CD14-positive monocyte (primary cell): ENCODE data around the gene SMIM33. TPM values are rescaled to one million over a fixed set of nuclear protein-coding genes. Genes with fewer than 3 reads are reported as not detected.

Source experiments
- DNase-seq, 3 donors: peaks; one replicate each; pipeline ENCODE4 v3.0.0-alpha.2; 2011 to 2022
- H2AFZ ChIP-seq: 2 replicates; pipeline ENCODE4 v1.6.0; 2012; ENCODE audit warnings: mild to moderate bottlenecking, low read depth, low read length, inconsistent platforms; ENCODE audit not compliant: insufficient read depth, poor library complexity, severe bottlenecking
- H3K27ac ChIP-seq, 2 donors: 1 replicate in 1 of 2; 2 replicates in 1 of 2; pipeline ENCODE4 v1.5.1; 2012 to 2013; ENCODE audit warnings: low read length in 2 of 2, control low read depth in 1 of 2, inconsistent platforms in 1 of 2, low read depth in 1 of 2, mild to moderate bottlenecking in 1 of 2
- H3K27me3 ChIP-seq, 2 donors: one replicate each; pipeline versions ENCODE4 v1.6.0 to v1.6.1; 2011 to 2013; ENCODE audit warnings: low read length in 2 of 2; ENCODE audit not compliant: control insufficient read depth in 2 of 2, insufficient read depth in 2 of 2
- H3K36me3 ChIP-seq, 2 donors: replicated peaks in 1 of 2; 1 replicate in 1 of 2; 2 replicates in 1 of 2; pipeline versions ENCODE4 v1.5.1 to v1.6.1; 2012 to 2013; ENCODE audit warnings: low read length in 2 of 2, control low read depth in 1 of 2, inconsistent platforms in 1 of 2, mild to moderate bottlenecking in 1 of 2; ENCODE audit not compliant: insufficient read depth in 2 of 2, control insufficient read depth in 1 of 2
- H3K4me1 ChIP-seq, 2 donors: 1 replicate in 1 of 2; 2 replicates in 1 of 2; pipeline versions ENCODE4 v1.5.1 to v1.6.1; 2012 to 2013; ENCODE audit warnings: low read length in 2 of 2, control low read depth in 1 of 2, inconsistent platforms in 1 of 2, mild to moderate bottlenecking in 1 of 2, moderate library complexity in 1 of 2; ENCODE audit not compliant: insufficient read depth in 2 of 2, control insufficient read depth in 1 of 2
- H3K4me2 ChIP-seq: replicated peaks from 2 replicates; pipeline ENCODE3; 2012; ENCODE audit warnings: low read length, moderate library complexity, mild to moderate bottlenecking; ENCODE audit not compliant: poor library complexity, severe bottlenecking; ENCODE audit errors: extremely low read depth
- H3K4me3 ChIP-seq, 3 experiments: fragments of 200-600 bp in 1 of 3; sonication (generic) in 1 of 3; replicated peaks in 1 of 3; 1 replicate in 2 of 3; 2 replicates in 1 of 3; pipeline ENCODE4 v1.5.1; 2011 to 2013; ENCODE audit warnings: low read length in 3 of 3, mild to moderate bottlenecking in 3 of 3, control low read depth in 2 of 3, low read depth in 2 of 3, inconsistent platforms in 1 of 3, moderate library complexity in 1 of 3
- H3K79me2 ChIP-seq: 2 replicates; pipeline ENCODE4 v1.6.0; 2012; ENCODE audit warnings: mild to moderate bottlenecking, control low read depth, inconsistent platforms, low read length, moderate library complexity; ENCODE audit not compliant: insufficient read depth
- H3K9ac ChIP-seq: 2 replicates; pipeline ENCODE4 v1.6.0; 2017; ENCODE audit warnings: low read length, mild to moderate bottlenecking; ENCODE audit not compliant: insufficient read depth, poor library complexity, severe bottlenecking
- H3K9me3 ChIP-seq, 2 donors: replicated peaks in 1 of 2; 1 replicate in 1 of 2; 2 replicates in 1 of 2; pipeline versions ENCODE4 v1.5.1 to v1.6.1; 2012 to 2013; ENCODE audit warnings: low read length in 2 of 2, control low read depth in 1 of 2; ENCODE audit not compliant: control insufficient read depth in 1 of 2, insufficient read depth in 1 of 2
- H4K20me1 ChIP-seq: 2 replicates; pipeline ENCODE4 v1.6.0; 2012; ENCODE audit warnings: mild to moderate bottlenecking, low read length, control low read depth, moderate library complexity; ENCODE audit not compliant: insufficient read depth
- H3K27ac Mint-ChIP-seq, 7 donors: one replicate each; pipeline ENCODE4 v1.8.0; 2020; ENCODE audit warnings: mild to moderate bottlenecking in 7 of 7, mixed read lengths in 7 of 7, moderate library complexity in 6 of 7, inconsistent platforms in 2 of 7
- H3K27me3 Mint-ChIP-seq, 3 donors: one replicate each; pipeline ENCODE4 v1.8.0; 2021 to 2022; ENCODE audit warnings: low read depth in 3 of 3, mild to moderate bottlenecking in 3 of 3, mixed read lengths in 3 of 3, moderate library complexity in 3 of 3, inconsistent platforms in 1 of 3
- H3K36me3 Mint-ChIP-seq, 2 donors: one replicate each; pipeline ENCODE4 v1.8.0; 2020; ENCODE audit warnings: mixed read lengths in 2 of 2, inconsistent platforms in 1 of 2, mild to moderate bottlenecking in 1 of 2
- H3K4me1 Mint-ChIP-seq: one replicate; pipeline ENCODE4 v1.8.0; 2020; ENCODE audit warnings: mild to moderate bottlenecking, mixed read lengths
- H3K4me3 Mint-ChIP-seq, 2 donors: one replicate each; pipeline ENCODE4 v1.8.0; 2020; ENCODE audit warnings: mild to moderate bottlenecking in 2 of 2, mixed read lengths in 2 of 2, moderate library complexity in 1 of 2
- H3K9me3 Mint-ChIP-seq, 7 donors: one replicate each; pipeline ENCODE4 v1.8.0; 2020 to 2022; ENCODE audit warnings: mixed read lengths in 7 of 7, mild to moderate bottlenecking in 6 of 7, moderate library complexity in 6 of 7, inconsistent platforms in 2 of 7
- WGBS: methylation state at CpG from one replicate; pipeline ENCODE4 v1.1.5; 2013; ENCODE audit warnings: missing lambda C conversion rate; ENCODE audit not compliant: insufficient coverage; 5-methylcytosine and 5-hydroxymethylcytosine counted together
- intact Hi-C, 2 donors: fragments of 100-400 bp; cut with micrococcal nuclease; formaldehyde crosslinking; loops; one replicate each; pipeline versions ENCODE4 v1.15.0 to v1.15.1; 2023
- polyA plus RNA-seq, 3 donors: library from polyadenylated mRNA; depleted of rRNA in 1 of 3; unstranded in 2 of 3; stranded (reverse) in 1 of 3; fragments of 300-500 nt in 2 of 3; fragments of >200 nt in 1 of 3; fragmentation: Illumina TruSeq in 2 of 3; gene quantifications; 1 replicate in 2 of 3; 2 replicates in 1 of 3; pipeline ENCODE4 v1.2.3, GENCODE V29; 2012 to 2021
- TF ChIP-seq, protein P1 (sequence below): fragments of 200-600 bp; IDR thresholded peaks from one replicate; pipeline ENCODE4 v1.8.0; 2022; ENCODE audit warnings: antibody characterized with exemption, mild to moderate bottlenecking

SMIM33 gene
- polyA plus RNA-seq, 3 donors = not detected

DNA sequence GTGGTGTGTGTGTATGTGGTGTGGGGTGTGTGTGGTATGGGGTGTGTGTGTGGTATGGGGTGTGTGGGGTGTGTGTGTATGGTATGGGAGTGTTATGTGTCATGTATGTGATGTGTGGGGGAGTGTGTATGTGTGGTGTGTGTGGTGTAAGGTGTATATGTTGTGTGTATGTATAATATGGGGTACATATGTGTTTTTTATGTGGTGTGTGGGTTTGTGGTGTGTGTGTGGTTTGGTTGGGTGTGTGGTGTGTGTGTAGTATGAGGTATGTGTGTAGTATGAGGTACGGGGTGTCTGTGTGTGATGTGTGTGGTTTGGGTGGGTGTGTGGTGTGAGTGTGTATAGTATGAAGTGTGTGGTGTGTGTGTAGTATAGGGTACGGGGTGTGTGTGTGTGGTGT, 19.6 kb upstream of the SMIM33 start:
- Histone ChIP-seq H3K4me3 (no peak overlapping the region), H3K9ac (no peak overlapping the region), H3K9me3 (no peaks in the 10 kb centered on the region), H3K36me3 (no peaks in the 10 kb centered on the region), H3K4me1 (no peaks in the 10 kb centered on the region), H3K79me2 (no peaks in the 10 kb centered on the region), H4K20me1 (no peaks in the 10 kb centered on the region), H3K27ac (no peak overlapping the region), H2AFZ (no peak overlapping the region), H3K4me2 (no peak overlapping the region), H3K27me3 (no peaks in the 10 kb centered on the region)
- no peaks in the 10 kb centered on the region for H3K9me3 Mint-ChIP-seq
- TF ChIP-seq, protein P1, sequence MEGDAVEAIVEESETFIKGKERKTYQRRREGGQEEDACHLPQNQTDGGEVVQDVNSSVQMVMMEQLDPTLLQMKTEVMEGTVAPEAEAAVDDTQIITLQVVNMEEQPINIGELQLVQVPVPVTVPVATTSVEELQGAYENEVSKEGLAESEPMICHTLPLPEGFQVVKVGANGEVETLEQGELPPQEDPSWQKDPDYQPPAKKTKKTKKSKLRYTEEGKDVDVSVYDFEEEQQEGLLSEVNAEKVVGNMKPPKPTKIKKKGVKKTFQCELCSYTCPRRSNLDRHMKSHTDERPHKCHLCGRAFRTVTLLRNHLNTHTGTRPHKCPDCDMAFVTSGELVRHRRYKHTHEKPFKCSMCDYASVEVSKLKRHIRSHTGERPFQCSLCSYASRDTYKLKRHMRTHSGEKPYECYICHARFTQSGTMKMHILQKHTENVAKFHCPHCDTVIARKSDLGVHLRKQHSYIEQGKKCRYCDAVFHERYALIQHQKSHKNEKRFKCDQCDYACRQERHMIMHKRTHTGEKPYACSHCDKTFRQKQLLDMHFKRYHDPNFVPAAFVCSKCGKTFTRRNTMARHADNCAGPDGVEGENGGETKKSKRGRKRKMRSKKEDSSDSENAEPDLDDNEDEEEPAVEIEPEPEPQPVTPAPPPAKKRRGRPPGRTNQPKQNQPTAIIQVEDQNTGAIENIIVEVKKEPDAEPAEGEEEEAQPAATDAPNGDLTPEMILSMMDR = no peak
- peaks cover 0 to 5% (median 1%) of the 10 kb centered on the region in 3 donors for H3K27me3 Mint-ChIP-seq
- H3K36me3 Mint-ChIP-seq = no peaks in the 10 kb centered on the region
- H3K27ac Mint-ChIP-seq = no peak overlapping the region
- no peak overlapping the region for H3K4me3 Mint-ChIP-seq
- no peak for DNase-seq
- intact Hi-C loops = no loop called here
- H3K4me1 Mint-ChIP-seq = peaks cover 5% of the 10 kb centered on the region
- 93% methylated on average over 2 of the region's 2 CpGs for WGBS

DNA sequence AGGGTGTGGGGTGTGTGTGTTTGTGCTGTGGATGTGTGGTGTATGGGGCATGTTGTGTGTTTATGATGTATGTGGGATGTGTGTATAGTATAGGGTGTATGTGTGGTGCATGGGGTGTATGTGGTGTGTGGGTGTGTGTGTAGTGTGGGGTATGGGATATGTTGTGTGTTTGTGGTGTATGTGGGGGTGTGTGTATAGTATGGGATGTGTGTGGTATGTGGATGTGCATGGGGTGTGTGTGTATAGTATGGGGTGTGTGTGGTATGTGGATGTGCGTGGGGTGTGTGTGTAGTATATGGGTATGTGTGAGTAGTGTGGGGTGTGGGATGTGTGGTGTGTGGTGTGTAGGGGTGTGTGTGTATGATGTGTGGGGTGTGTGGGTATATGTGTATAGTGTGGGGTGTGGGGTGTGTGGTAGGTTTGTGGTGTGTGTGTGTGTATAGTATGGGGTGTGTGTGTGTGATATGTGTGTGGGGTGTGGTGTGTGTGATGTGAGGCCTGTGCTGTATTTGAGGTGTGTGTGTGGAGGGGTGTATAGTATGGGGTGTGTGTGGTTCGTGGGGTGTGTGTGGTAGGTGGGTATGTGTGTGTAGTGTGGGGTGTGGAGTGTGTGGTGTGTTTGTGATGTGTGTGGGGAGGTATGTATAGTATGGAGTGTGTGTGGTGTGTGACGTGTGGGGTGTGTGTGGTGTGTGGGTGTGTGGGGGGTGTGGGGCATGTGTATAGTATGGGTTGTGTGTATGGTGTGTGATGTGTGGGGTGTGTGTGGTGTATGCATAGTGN, 18.7 kb upstream of the SMIM33 start:
- Mint-ChIP-seq H3K27me3 (peaks cover 0 to 5% (median 3%) of the 10 kb centered on the region in 3 donors), H3K9me3 (no peaks in the 10 kb centered on the region), H3K36me3 (no peaks in the 10 kb centered on the region), H3K4me1 (peaks cover 5% of the 10 kb centered on the region), H3K27ac (no peak overlapping the region), H3K4me3 (no peak overlapping the region)
- no peak overlapping the region for H3K4me2 ChIP-seq
- 83% methylated on average over 3 of the region's 3 CpGs for WGBS
- TF ChIP-seq, protein P1 = no peak
- H4K20me1 ChIP-seq = no peaks in the 10 kb centered on the region
- intact Hi-C loops = no loop called here
- H3K4me3 ChIP-seq = no peak overlapping the region
- H2AFZ ChIP-seq = no peak overlapping the region
- no peaks in the 10 kb centered on the region for H3K4me1 ChIP-seq
- H3K36me3 ChIP-seq = no peaks in the 10 kb centered on the region
- H3K9me3 ChIP-seq = no peaks in the 10 kb centered on the region
- no peak overlapping the region for H3K27ac ChIP-seq
- no peaks in the 10 kb centered on the region for H3K79me2 ChIP-seq
- DNase-seq = no peak
- no peak overlapping the region for H3K9ac ChIP-seq
- no peaks in the 10 kb centered on the region for H3K27me3 ChIP-seq
